GM12878 (cell line): ENCODE measurements around the gene PEF1. TPM values are rescaled to one million over a fixed set of nuclear protein-coding genes. Genes with fewer than 3 reads are reported as not detected.

ENCODE experiments used
- ATAC-seq: fragments of 200-7000 bp; cut with Tn5 transposase; 3 replicates; pipeline ENCODE4 v1.9.1; 2020; ENCODE audit warnings: mild to moderate bottlenecking, moderate library complexity
- BruUV-seq: library from RNA; stranded (reverse); fragments of 400-500 nt; replicated peaks from 2 replicates; lab custom pipeline; 2021; lab: Mats Ljungman, UMichigan
- CTCF ChIA-PET: fragments of 300-600 bp; sonication (Branson Sonifier 250); formaldehyde crosslinking; extraction: SDS; loops from one replicate; lab custom pipeline; 2021; ENCODE audit warnings: inconsistent platforms; lab: Yijun Ruan, JAX
- POLR2A ChIA-PET: fragments of 350-600 bp; formaldehyde crosslinking; extraction: SDS; loops from one replicate; lab custom pipeline; 2021; ENCODE audit warnings: inconsistent platforms; lab: Charles Lee
- RAD21 ChIA-PET: fragments of 300-600 bp; sonication (Branson Sonifier 250); formaldehyde crosslinking; loops from one replicate; lab custom pipeline; 2023; ENCODE audit warnings: antibody characterized with exemption; ENCODE audit not compliant: unreplicated experiment; lab: Charles Lee
- SMC1A ChIA-PET: fragments of 300-600 bp; sonication (Branson Sonifier 250); formaldehyde crosslinking; loops from one replicate; lab custom pipeline; 2023; ENCODE audit not compliant: unreplicated experiment, uncharacterized antibody; lab: Charles Lee
- DNase-seq: peaks from one replicate; pipeline ENCODE4 v3.0.0-alpha.2; 2011; ENCODE audit warnings: low read depth, low spot score
- FAIRE-seq: peaks from 3 replicates; lab custom pipeline; 2011; peaks lifted over from hg19 to GRCh38; lab: Jason Lieb, UNC
- H2AFZ ChIP-seq: 2 replicates; pipeline ENCODE4 v1.6.0; 2011; ENCODE audit warnings: low read depth, low read length, control low read depth; ENCODE audit not compliant: control insufficient read depth
- H3K27ac ChIP-seq: 2 replicates; pipeline ENCODE4 v1.5.1; 2011; ENCODE audit warnings: control low read depth; ENCODE audit not compliant: control insufficient read depth, insufficient read depth
- H3K27me3 ChIP-seq, 2 experiments: replicated peaks in 1 of 2; 2 replicates each; pipeline versions ENCODE4 v1.6.0 to v1.6.1; 2011; ENCODE audit warnings: low read length in 1 of 2; ENCODE audit not compliant: control insufficient read depth in 2 of 2, insufficient read depth in 2 of 2
- H3K36me3 ChIP-seq, 2 experiments: 2 replicates each; pipeline ENCODE4 v1.5.1; 2011; ENCODE audit warnings: low read length in 1 of 2; ENCODE audit not compliant: control insufficient read depth in 2 of 2, insufficient read depth in 2 of 2
- H3K4me1 ChIP-seq: 2 replicates; pipeline ENCODE4 v1.6.1; 2011; ENCODE audit warnings: mild to moderate bottlenecking, low read length, moderate library complexity, mixed read lengths; ENCODE audit not compliant: control insufficient read depth, insufficient read depth
- H3K4me2 ChIP-seq: 2 replicates; pipeline ENCODE4 v1.6.0; 2011; ENCODE audit warnings: control low read depth; ENCODE audit not compliant: control insufficient read depth, insufficient read depth
- H3K4me3 ChIP-seq: fragments of 200-600 bp; sonication (generic); 2 replicates; pipeline ENCODE4 v1.5.1; 2016
- H3K79me2 ChIP-seq: 2 replicates; pipeline ENCODE4 v1.6.0; 2011; ENCODE audit warnings: low read length; ENCODE audit not compliant: control insufficient read depth, insufficient read depth
- H3K9ac ChIP-seq: 2 replicates; pipeline ENCODE4 v1.8.0; 2011; ENCODE audit warnings: low read length, control low read depth, mixed read lengths; ENCODE audit not compliant: control insufficient read depth, insufficient read depth
- H3K9me3 ChIP-seq: replicated peaks from 3 replicates; pipeline ENCODE4 v1.5.1; 2011; ENCODE audit warnings: mild to moderate bottlenecking, low read length; ENCODE audit not compliant: control insufficient read depth, insufficient read depth
- H4K20me1 ChIP-seq: 2 replicates; pipeline ENCODE4 v1.6.0; 2011; ENCODE audit not compliant: control insufficient read depth, insufficient read depth
- BACH1 ChIP-seq: fragments of 450-650 bp; IDR thresholded peaks from 2 replicates; pipeline ENCODE4 v1.6.1; 2017; ENCODE audit warnings: mild to moderate bottlenecking, borderline replicate concordance
- CHD1 ChIP-seq: IDR thresholded peaks from 2 replicates; pipeline ENCODE4 v1.6.1; 2012; ENCODE audit warnings: low read depth, low read length, improper control_type of control experiment
- HDAC2 ChIP-seq: fragments of 200-600 bp; sonication (generic); IDR thresholded peaks from 2 replicates; pipeline ENCODE4 v1.6.1; 2017
- IRF4 ChIP-seq: IDR thresholded peaks from 2 replicates; pipeline ENCODE4 v1.6.1; 2011; ENCODE audit warnings: low read depth, low read length
- NFYB ChIP-seq: IDR thresholded peaks from 2 replicates; pipeline ENCODE4 v1.6.1; 2011; ENCODE audit warnings: low read depth, mild to moderate bottlenecking, low read length, improper control_type of control experiment, moderate library complexity; ENCODE audit not compliant: insufficient read depth
- PML ChIP-seq: IDR thresholded peaks from 2 replicates; pipeline ENCODE4 v1.6.1; 2012; ENCODE audit warnings: low read length, inconsistent platforms
- RAD51 ChIP-seq: fragments of 450-650 bp; IDR thresholded peaks from 2 replicates; pipeline ENCODE4 v1.6.1; 2016; ENCODE audit warnings: moderate library complexity, mild to moderate bottlenecking, inconsistent platforms
- RELA ChIP-seq: fragments of 450-650 bp; IDR thresholded peaks from 2 replicates; pipeline ENCODE4 v1.8.0; 2014; ENCODE audit warnings: borderline replicate concordance; ENCODE audit not compliant: partially characterized antibody
- TCF7 ChIP-seq: IDR thresholded peaks from 2 replicates; pipeline ENCODE4 v1.6.1; 2014; ENCODE audit warnings: antibody characterized with exemption, borderline replicate concordance
- WGBS: methylation state at CpG from one replicate; pipeline ENCODE4 v1.1.6; 2016; ENCODE audit warnings: low lambda C conversion rate; ENCODE audit not compliant: insufficient replicate concordance, insufficient coverage; ENCODE audit errors: missing lambda C conversion rate; 5-methylcytosine and 5-hydroxymethylcytosine counted together
- in situ Hi-C: fragments of 300-500 bp; cut with MboI; formaldehyde crosslinking; loops from 9 replicates; pipeline ENCODE4 v1.14.3; 2018; ENCODE audit warnings: mixed read lengths
- intact Hi-C: fragments of 100-400 bp; cut with micrococcal nuclease; formaldehyde crosslinking; loops from one replicate; pipeline ENCODE4 v1.14.2; 2022; ENCODE audit not compliant: unreplicated experiment
- polyA plus RNA-seq, 11 experiments: library from polyadenylated mRNA; depleted of rRNA in 4 of 11; unstranded in 6 of 11; stranded (reverse) in 5 of 11; fragments of >200 nt; fragmentation: Nextera tagmentation in 4 of 11; fragmentation: Illumina TruSeq in 1 of 11; extraction: Ambion mirVana in 4 of 11; extraction: Trizol in 1 of 11; gene quantifications; 1 replicate in 1 of 11; 2 replicates in 10 of 11; pipeline versions ENCODE4 v1.2.1 to v1.2.3, GENCODE V29; 2011 to 2016; ENCODE audit warnings: inconsistent platforms in 2 of 11, missing spikeins in 2 of 11, low read depth in 1 of 11
- total RNA-seq, 4 experiments: library from RNA; depleted of rRNA in 3 of 4; stranded (reverse); fragments of >200 nt in 3 of 4; fragmentation: Illumina TruSeq in 1 of 4; extraction: Trizol in 1 of 4; gene quantifications; 2 replicates each; pipeline versions ENCODE4 v1.2.1 to v1.2.3, GENCODE V29; 2013 to 2021
- TF ChIP-seq, protein P1 (sequence below): IDR thresholded peaks from 2 replicates; pipeline ENCODE4 v1.6.1; 2011; ENCODE audit warnings: borderline replicate concordance, low read depth, mild to moderate bottlenecking, moderate library complexity, low read length; ENCODE audit not compliant: insufficient read depth, poor library complexity, severe bottlenecking

PEF1 gene
- total and polyA plus RNA-seq, 10 of the 15 experiments (the other 5 are each of a cell fraction or from before 2014, with no cell fraction given) = 27.1 to 107 (median 79.0) TPM

DNA sequence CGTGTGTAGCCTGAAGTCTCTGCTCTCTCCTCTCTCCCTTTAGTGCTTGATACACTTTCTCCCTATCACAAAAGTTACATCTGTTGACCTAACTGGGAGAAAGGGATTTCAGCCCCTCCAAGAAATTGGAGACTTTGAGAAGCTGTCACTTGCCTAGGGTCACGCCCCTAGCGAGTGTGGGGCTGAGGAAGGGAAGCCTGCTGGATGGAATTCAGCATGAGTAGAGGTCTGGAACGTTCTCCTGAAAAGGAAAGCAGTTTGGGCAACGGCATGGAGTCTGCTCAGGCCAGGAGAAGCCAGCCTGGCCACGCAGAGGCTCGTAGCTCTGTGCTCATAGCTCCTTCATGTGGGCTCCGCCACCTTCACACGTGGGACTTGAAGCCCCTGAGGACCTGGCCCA, 36.7 kb upstream of the PEF1 start:
- Histone ChIP-seq H3K27ac (no peak overlapping the region), H3K4me3 (no peak overlapping the region), H3K4me2 (no peak overlapping the region), H3K9ac (no peak overlapping the region), H3K27me3 (peaks cover 1 to 2% of the 10 kb centered on the region in 2 experiments; a peak in 3 of 4 replicates), H3K4me1 (no peaks in the 10 kb centered on the region), H4K20me1 (no peaks in the 10 kb centered on the region), H3K36me3 (no peaks in the 10 kb centered on the region), H2AFZ (no peak overlapping the region), H3K79me2 (no peaks in the 10 kb centered on the region), H3K9me3 (no peaks in the 10 kb centered on the region)
- ChIA-PET RAD21 (interaction anchor here (0.6 kb wide), 1 partner anchor 33 kb away, joined by 3 read pairs; no protein-coding TSS in a partner anchor), CTCF (interaction anchor here (0.5 kb wide), 1 partner anchor 98 kb away, joined by 3 read pairs; no protein-coding TSS in a partner anchor), POLR2A (no interaction called here), SMC1A (interaction anchor here (0.6 kb wide), 1 partner anchor 44 kb away, joined by 3 read pairs; no protein-coding TSS in a partner anchor)
- no TSS peak for BruUV-seq
- ATAC-seq = no peak
- FAIRE-seq = no peak
- in situ Hi-C loops (no loop called here), intact Hi-C loops (no loop called here)
- TF ChIP-seq TCF7 (no peak), RELA (no peak), RAD51 (no peak), CHD1 (no peak), BACH1 (no peak), HDAC2 (no peak), IRF4 (no peak), PML (no peak), NFYB (no peak)
- TF ChIP-seq, protein P1, sequence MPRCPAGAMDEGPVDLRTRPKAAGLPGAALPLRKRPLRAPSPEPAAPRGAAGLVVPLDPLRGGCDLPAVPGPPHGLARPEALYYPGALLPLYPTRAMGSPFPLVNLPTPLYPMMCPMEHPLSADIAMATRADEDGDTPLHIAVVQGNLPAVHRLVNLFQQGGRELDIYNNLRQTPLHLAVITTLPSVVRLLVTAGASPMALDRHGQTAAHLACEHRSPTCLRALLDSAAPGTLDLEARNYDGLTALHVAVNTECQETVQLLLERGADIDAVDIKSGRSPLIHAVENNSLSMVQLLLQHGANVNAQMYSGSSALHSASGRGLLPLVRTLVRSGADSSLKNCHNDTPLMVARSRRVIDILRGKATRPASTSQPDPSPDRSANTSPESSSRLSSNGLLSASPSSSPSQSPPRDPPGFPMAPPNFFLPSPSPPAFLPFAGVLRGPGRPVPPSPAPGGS = no peak
- DNase-seq = no peak
- 9% methylated on average over 9 of the region's 9 CpGs for WGBS
